Left renal pelvis (tissue), 4 donors: Measurements from ENCODE around the gene PDE6C. TPM values are rescaled to one million over a fixed set of nuclear protein-coding genes. Genes with fewer than 3 reads are reported as not detected.
A peak's percentile ranks its signal among the peaks of the same experiment; 100 is the strongest.

Experiments
- DNase-seq, 4 donors: peaks; one replicate each; pipeline ENCODE4 v3.0.0-alpha.2; 2013; ENCODE audit warnings: low read depth in 4 of 4, low spot score in 3 of 4
- polyA plus RNA-seq, 4 donors: library from polyadenylated mRNA; unstranded; fragments of 120-200 nt; gene quantifications; one replicate each; pipeline ENCODE4 v1.2.1, GENCODE V29; 2013; ENCODE audit not compliant: insufficient read length in 4 of 4

The PDE6C gene
- polyA plus RNA-seq, 4 donors: 0.24 to 2.5 (median 0.80) TPM

DNA sequence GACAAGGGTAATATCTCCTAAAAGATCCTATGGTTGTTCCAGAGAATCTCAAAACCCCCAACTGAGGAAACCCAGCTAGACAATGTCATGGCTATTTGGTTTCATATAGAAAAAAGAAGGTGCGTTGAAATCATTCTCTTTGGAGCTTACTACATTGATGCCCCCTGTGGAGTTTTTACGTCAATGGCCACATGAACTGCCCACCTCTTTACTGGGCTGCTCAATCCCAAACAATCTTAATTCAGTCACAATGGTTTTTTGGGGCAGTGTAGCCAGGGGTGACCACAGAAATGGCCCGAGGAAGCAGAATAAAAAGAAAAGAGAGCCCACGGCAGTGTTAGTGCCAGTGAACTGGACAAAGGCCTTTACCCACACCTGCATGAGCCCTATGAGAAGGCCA, 19.1 kb upstream of the PDE6C start:
- DNase-seq: no peak

GRCh38 chr10:93593749-93594148, 18.6 kb upstream of the PDE6C start:
- DNase-seq: no peak

DNA sequence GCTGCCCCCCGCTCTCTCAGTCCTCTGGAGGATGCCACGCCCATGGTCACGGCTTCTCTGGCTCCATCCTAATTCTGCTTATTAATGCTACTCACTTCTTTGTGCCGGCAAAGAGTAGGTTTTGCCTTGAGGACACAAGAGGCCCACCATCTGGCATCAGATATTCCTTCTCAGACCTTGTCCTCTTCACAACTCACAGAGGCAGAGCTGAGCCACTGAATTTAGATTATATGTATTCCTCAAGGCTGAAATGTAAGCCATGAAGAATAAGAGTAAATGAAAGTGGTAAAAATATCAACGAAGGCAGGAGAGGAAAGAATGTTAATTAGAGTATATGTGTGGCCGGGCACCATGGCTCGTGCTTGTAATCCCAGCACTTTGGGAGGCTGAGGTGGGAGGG, 17.8 kb upstream of the PDE6C start:
- no peak for DNase-seq

GRCh38 chr10:93595378-93596161, 16.8 kb upstream of the PDE6C start:
- DNase-seq: no peak

- DNase-seq: no peak
These were observed 15.8 kb upstream of the PDE6C start for GRCh38 chr10:93596539-93596938.

DNA sequence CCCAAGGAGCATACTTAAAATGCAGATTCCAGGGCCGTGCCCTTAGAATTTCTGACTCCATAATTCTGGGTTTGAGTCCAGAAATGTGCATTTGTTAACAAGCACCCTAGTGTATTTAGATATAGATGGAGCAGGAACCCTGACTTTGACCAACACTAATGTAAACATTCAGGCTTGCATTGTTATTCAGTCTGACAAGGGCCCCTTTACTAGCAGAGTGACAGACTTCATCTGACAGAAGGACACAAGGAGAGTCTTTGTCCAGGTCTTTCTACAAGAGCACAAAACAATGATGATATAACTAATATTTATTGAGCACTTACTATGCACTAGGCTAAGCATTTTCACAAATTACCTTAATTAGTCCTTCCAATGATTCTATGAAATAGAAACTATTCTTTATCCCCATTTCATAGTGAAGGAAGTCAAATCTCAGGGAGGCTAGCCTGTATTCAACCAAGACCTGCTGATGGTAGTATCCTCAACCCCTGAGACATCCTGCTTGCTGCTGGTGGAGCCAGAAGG, 15.2 kb upstream of the PDE6C start:
- no peak for DNase-seq

DNA sequence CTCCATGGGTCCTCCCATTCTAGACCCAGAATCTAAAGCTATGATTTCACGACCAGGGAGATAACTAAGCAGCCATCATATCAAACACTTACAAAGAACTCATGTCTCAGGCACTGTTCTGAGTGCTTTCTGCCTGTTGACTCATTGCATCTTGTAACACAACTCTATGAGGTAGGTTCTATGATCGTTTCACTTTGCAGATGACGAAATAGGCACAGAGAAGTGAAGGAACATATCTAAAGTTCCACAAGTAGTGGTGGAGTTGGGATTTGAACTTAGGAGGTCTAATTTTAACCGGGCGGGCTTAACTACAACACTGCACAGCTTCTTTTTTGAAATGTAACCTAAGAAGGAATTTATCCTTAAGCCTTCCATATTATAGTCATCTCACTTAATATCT, 14.2 kb upstream of the PDE6C start:
- DNase-seq: no peak

DNA sequence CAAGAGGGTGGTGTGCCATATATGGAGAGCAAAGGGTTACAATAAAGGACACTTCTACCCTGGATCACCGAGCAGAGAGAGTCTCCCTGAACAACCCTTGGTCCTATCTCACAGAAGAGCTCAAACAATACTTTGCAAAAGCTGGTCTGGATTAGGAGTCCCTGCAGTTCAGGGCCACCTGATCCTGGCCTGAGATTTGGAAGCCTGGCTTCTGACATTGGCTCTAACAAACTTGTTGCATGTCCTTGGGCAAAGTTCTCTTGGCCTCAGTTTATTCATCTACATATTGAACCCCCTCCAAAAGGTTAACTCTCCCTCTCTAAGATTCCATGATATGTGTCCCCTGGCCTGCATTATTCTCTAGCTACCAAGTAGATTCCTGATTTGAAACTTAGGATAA, 13.0 kb upstream of the PDE6C start:
- DNase-seq: no peak

- no peak for DNase-seq
These were observed 12.6 kb upstream of the PDE6C start for GRCh38 chr10:93599778-93600177.

- peak in 2 of 4 donors; percentile 10 to 32 for DNase-seq
These were observed 11.7 kb upstream of the PDE6C start for GRCh38 chr10:93600446-93601145.

DNA sequence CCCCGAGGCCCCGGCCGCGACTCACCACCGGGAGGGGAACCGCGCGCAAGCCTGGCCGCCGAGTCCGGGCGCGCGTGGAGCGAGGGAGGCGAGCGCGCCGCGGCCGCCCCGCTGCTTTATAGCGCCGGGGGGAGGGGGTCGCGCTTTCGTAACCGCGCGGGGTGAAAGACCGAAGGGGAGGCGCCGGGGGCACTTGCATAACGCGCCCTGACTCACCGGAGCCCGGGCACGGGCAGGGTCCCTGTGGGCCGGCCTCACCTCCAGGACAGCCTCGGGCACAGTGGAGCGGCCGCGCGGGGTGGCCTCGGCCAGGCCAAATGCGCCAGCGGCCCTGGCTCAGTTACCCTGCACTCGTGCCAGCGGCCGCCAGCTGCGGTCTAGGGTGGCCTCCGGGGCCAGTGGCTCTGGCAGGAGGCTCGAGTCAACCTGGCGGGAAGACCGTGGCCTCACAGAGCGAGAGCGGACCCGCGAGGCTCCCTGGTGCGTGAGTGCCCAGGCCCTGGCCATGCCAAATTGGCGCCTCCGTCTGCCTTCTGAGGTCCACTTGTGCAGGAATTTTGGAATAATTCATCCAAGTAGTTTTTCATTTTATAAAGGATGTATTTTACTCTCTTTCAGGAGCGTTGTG, 11.1 kb upstream of the PDE6C start, which contains the start of gene RBP4:
Gene RBP4, minus strand, starts transcription at position 90 of the 628 bp plus-strand sequence. CDS start 207 bp downstream, outside the sequence.
- no peak for DNase-seq

DNA sequence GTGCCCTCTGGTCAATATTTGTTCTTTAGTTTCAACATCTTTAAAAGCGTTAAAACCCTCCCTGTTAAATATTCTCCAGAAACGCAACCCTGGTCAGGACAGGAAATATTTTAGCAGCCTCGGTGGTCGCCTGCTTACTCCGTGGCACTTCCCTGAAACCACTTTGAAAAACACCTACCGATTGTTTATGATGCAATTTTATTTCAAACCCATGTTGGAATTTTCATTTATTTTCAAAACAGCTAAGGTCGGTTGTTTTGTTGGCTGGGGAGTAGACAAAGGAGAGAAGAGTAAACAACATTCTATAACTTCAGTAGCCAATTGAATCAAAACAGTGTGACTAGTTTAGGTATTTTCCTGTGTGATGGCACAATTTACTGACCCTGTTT, 10.6 kb upstream of the PDE6C start:
- DNase-seq: no peak

DNA sequence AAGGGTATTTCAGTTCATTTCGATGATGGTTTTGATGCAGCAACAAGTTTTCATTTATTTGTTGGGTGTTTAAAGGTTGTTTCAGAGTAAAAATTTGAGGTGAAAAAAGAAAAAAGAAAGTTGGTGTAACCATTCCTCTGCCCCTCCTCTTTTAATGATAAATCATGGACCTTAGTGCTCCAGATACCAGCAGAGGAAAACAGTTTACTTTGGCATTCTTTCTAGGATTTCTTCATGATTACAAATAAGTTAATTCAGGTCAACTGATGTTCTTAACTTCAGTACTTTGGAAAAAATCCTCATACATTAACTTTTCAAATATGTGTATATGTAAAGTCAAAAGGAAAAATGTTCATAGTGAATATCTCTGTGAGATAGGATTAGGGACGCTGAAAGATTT, 9.3 kb upstream of the PDE6C start:
- DNase-seq: no peak

DNA sequence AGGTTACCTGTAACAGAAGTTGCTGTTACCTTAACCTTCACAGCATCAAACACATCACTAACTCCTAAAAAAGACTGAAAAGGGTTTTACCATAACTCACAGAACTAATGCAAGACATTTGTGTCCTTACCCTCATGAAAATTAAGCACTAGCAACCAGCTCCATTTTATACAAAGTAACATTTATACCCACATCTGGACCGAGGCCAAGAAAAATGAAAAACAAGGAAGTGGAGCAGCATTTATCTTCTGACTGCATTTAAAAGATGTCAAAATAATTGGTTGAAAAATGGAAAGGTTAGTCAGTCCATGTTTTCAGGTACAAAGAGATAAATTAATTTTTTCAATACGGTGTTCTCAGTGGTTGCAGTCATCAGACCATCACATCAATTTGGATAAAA, 8.2 kb upstream of the PDE6C start:
- no peak for DNase-seq

DNA sequence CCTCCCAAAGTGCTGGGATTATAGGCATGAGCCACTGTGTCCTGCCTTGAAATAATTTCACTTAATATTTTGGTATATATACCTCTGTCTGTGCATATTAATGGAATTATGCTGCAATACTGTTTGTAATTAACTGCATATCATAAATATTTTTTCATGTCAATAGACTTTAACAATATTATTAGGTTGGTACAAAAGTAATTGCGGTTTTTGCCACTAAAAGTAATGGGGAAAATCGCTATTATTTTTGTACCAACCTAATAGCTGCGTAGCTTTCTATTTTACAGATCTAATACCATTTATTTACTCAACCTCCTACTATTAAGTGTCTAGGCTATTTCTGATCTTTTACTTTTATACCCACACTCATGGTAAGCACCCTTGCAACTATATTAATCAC, 3.9 kb upstream of the PDE6C start:
- DNase-seq: no peak

GRCh38 chr10:93613126-93613525, 789 bp downstream of the PDE6C start:
- no peak for DNase-seq

- DNase-seq: no peak
These were observed 1.9 kb downstream of the PDE6C start for GRCh38 chr10:93614101-93614825.

DNA sequence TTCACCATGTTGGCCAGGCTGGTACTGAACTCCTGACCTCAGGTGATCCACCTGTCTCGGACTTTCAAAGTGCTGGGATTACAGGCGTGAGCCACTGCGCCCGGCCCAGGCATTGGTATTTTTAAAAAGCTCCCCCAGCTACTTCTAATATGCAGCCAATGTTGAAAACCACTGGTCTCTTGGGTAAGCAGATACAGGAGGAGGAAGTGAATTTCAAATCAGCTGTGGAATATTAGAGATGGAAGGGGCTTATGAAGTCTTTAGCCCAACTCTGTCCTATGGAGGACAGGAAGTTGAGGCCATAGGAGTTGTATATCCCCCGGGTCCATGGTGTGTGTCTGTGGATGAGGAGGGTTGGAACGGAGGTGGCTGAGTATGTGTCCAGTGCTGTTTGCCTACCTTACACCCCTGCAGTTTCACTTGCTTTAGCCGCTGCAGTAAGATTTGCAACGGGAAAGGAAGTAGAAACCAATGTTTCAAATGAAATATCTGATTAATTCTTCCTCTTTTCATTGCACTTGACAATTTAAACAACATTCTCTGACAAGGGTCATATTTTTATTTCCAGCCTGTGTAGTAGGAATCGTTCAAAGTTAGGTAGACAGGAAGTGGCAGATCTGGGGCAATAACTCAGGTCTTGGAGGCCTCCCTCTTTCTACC, 3.4 kb downstream of the PDE6C start:
- no peak for DNase-seq

GRCh38 chr10:93620925-93621324, 8.6 kb downstream of the PDE6C start:
- DNase-seq: no peak

GRCh38 chr10:93622942-93623341, 10.6 kb downstream of the PDE6C start:
- no peak for DNase-seq
